ENCODE data around the gene SGK2.

SGK2 gene

GRCh38 chr20:43532416-43533055, 26.3 kb upstream of the SGK2 start:
- TF ChIP-seq CTCF (IDR thresholded peaks at IDR 0.05), result no peak

- no peak for TF ChIP-seq CTCF (IDR thresholded peaks at IDR 0.05)
Measured at GRCh38 chr20:43533060-43533459, 25.8 kb upstream of the SGK2 start.

- no peak for TF ChIP-seq CTCF (IDR thresholded peaks at IDR 0.05)
Measured at GRCh38 chr20:43534016-43534415, 24.8 kb upstream of the SGK2 start.

- no peak for TF ChIP-seq CTCF (IDR thresholded peaks at IDR 0.05)
Measured at GRCh38 chr20:43534791-43535350, 24.0 kb upstream of the SGK2 start.

- no peak for TF ChIP-seq CTCF (IDR thresholded peaks at IDR 0.05)
Measured at GRCh38 chr20:43535370-43536004, 23.3 kb upstream of the SGK2 start.

- TF ChIP-seq CTCF (IDR thresholded peaks at IDR 0.05), result no peak
Measured at GRCh38 chr20:43536041-43536816, 22.6 kb upstream of the SGK2 start.

GRCh38 chr20:43536817-43537440, 21.9 kb upstream of the SGK2 start:
- no peak for TF ChIP-seq CTCF (IDR thresholded peaks at IDR 0.05)

All from LNCAP (cell line).